H1 (cell line): ENCODE data around the gene OTUD5.

Experiments
- BACH1 ChIP-seq: IDR thresholded peaks from 2 replicates; pipeline ENCODE4 v1.6.1; 2012; ENCODE audit warnings: low read length, improper control_type of control experiment
- BCL11A ChIP-seq, 2 experiments: IDR thresholded peaks; one replicate each; pipeline ENCODE4 v1.6.1; 2011; ENCODE audit warnings: low read depth in 2 of 2, low read length in 2 of 2, mild to moderate bottlenecking in 2 of 2
- CEBPB ChIP-seq: IDR thresholded peaks from 2 replicates; pipeline ENCODE4 v1.6.1; 2012; ENCODE audit warnings: low read depth, low read length
- EP300 ChIP-seq, 2 experiments: IDR thresholded peaks; 1 replicate in 1 of 2; 2 replicates in 1 of 2; pipeline ENCODE4 v1.6.1; 2011 to 2012; ENCODE audit warnings: low read depth in 2 of 2, low read length in 2 of 2, mild to moderate bottlenecking in 2 of 2, borderline replicate concordance in 1 of 2, inconsistent platforms in 1 of 2, moderate library complexity in 1 of 2
- MAFK ChIP-seq: IDR thresholded peaks from 2 replicates; pipeline ENCODE4 v1.6.1; 2012; ENCODE audit warnings: low read depth, mild to moderate bottlenecking, improper control_type of control experiment, low read length
- NANOG ChIP-seq: IDR thresholded peaks from 2 replicates; pipeline ENCODE4 v1.6.1; 2011; ENCODE audit warnings: low read length, low read depth, mild to moderate bottlenecking, inconsistent platforms; ENCODE audit not compliant: insufficient read depth, poor library complexity, severe bottlenecking
- POLR2A ChIP-seq, 2 experiments: IDR thresholded peaks; 1 replicate in 1 of 2; 2 replicates in 1 of 2; pipeline ENCODE4 v1.6.1; 2011; ENCODE audit warnings: low read depth in 2 of 2, low read length in 2 of 2, mild to moderate bottlenecking in 2 of 2; ENCODE audit errors: control extremely low read depth in 1 of 2
- POLR2AphosphoS5 ChIP-seq: IDR thresholded peaks from 2 replicates; pipeline ENCODE4 v1.6.1; 2011; ENCODE audit warnings: low read depth, low read length
- TF ChIP-seq, protein P1 (sequence below), 3 experiments: IDR thresholded peaks; 1 replicate in 2 of 3; 2 replicates in 1 of 3; pipeline versions ENCODE4 v1.5.1 to v1.6.1; 2011; ENCODE audit warnings: low read length in 3 of 3, mild to moderate bottlenecking in 3 of 3, inconsistent platforms in 2 of 3, low read depth in 1 of 3, moderate library complexity in 1 of 3; ENCODE audit not compliant: insufficient read depth in 1 of 3; ENCODE audit errors: control extremely low read depth in 1 of 3
- TF ChIP-seq, protein P2 (sequence below): IDR thresholded peaks from 2 replicates; pipeline ENCODE4 v1.6.1; 2011; ENCODE audit warnings: low read length, improper control_type of control experiment

DNA sequence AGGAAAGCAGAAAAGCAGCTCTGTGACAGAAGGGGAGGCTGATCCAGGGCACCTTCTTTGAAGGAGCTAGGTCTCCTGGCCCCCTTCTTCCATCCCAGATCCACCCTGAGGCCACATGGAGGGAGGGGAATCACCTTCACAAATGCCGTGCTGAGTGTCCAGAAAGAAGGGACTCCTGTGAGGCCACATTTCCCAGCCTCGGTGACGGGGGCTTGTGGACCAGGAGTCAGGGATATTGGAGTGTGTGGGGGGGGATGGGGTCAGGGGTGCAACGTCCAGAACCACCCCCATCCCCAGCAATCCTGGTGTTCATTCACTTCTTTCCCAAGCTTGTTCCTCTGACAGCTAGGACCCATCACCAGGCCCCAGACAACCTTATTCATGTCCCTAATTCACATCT, 64.5 kb downstream of the OTUD5 start:
- TF ChIP-seq CEBPB: no peak
- no peak for TF ChIP-seq NANOG
- no peak for TF ChIP-seq BACH1
- TF ChIP-seq, protein P1, sequence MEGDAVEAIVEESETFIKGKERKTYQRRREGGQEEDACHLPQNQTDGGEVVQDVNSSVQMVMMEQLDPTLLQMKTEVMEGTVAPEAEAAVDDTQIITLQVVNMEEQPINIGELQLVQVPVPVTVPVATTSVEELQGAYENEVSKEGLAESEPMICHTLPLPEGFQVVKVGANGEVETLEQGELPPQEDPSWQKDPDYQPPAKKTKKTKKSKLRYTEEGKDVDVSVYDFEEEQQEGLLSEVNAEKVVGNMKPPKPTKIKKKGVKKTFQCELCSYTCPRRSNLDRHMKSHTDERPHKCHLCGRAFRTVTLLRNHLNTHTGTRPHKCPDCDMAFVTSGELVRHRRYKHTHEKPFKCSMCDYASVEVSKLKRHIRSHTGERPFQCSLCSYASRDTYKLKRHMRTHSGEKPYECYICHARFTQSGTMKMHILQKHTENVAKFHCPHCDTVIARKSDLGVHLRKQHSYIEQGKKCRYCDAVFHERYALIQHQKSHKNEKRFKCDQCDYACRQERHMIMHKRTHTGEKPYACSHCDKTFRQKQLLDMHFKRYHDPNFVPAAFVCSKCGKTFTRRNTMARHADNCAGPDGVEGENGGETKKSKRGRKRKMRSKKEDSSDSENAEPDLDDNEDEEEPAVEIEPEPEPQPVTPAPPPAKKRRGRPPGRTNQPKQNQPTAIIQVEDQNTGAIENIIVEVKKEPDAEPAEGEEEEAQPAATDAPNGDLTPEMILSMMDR (IDR thresholded peaks at IDR 0.05; ENCODE audit: control extremely low read depth in 1 of 3, insufficient read depth in 1 of 3, low read depth in 1 of 3, low read length in 3 of 3): no peak
- TF ChIP-seq POLR2A (IDR thresholded peaks at IDR 0.05; ENCODE audit: control extremely low read depth in 1 of 2, low read depth in 2 of 2, low read length in 2 of 2): no peak
- no peak for TF ChIP-seq POLR2AphosphoS5
- no peak for TF ChIP-seq EP300 (IDR thresholded peaks at IDR 0.05; ENCODE audit: borderline replicate concordance in 1 of 2, low read depth in 2 of 2, low read length in 2 of 2)
- TF ChIP-seq BCL11A (IDR thresholded peaks at IDR 0.05; ENCODE audit: low read depth in 2 of 2, low read length in 2 of 2): no peak
- no peak for TF ChIP-seq MAFK
- TF ChIP-seq, protein P2, sequence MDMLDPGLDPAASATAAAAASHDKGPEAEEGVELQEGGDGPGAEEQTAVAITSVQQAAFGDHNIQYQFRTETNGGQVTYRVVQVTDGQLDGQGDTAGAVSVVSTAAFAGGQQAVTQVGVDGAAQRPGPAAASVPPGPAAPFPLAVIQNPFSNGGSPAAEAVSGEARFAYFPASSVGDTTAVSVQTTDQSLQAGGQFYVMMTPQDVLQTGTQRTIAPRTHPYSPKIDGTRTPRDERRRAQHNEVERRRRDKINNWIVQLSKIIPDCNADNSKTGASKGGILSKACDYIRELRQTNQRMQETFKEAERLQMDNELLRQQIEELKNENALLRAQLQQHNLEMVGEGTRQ: no peak
